Measurements from ENCODE around the gene AKR7A2.
A peak's percentile ranks its signal among the peaks of the same experiment; 100 is the strongest.
"Not testable (repeated sequence)": the region's sequence is repeated elsewhere in the genome, so short reads cannot be mapped to it uniquely, and the experiment has no call there.

Gene AKR7A2

GRCh38 chr1:19324665-19324990 lies 12.7 kb upstream of the AKR7A2 start:
- DNase-seq, result no peak

- no peak for DNase-seq
Observed at GRCh38 chr1:19323987-19324664, 12.2 kb upstream of the AKR7A2 start.

GRCh38 chr1:19322481-19322880 lies 10.5 kb upstream of the AKR7A2 start:
- DNase-seq, result no peak

DNA sequence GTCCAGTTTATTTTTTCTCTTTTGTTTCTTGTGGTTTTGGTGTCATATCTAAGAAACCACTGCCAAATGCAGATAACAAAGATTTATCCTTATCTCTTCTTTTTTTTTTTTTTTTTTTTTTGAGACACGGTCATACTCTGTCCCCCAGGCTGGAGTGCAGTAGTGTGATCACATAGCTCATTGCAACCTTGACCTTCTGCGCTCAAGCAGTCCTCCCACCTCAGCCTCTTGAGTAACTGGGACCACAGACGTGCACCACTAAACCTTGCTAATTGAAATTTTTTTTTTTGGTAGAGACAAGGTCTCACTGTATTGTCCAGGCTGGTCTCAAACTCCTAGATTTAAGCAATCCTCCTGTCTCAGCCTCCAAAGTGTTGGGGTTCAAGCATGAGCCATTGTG lies 9.1 kb upstream of the AKR7A2 start:
- no peak for DNase-seq

DNA sequence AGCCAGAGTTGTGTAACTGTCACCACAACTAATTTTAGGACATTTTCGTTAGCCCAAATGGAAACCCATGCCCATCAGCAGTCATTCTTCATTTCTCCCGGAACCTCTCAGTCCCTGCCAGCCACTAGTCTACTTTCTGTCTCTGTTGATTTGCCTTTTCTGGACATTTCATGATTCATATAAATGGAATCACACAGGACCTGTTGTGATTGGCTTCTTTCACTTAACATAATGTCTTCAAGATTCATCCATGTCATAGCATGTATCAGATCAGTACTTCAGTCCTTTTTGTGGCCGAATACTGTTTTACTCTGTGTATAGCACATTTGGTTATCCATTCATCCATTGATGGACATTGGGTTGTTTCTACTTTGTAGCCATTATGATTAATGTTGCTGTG lies 7.3 kb upstream of the AKR7A2 start:
- DNase-seq, result peak; percentile 24

DNA sequence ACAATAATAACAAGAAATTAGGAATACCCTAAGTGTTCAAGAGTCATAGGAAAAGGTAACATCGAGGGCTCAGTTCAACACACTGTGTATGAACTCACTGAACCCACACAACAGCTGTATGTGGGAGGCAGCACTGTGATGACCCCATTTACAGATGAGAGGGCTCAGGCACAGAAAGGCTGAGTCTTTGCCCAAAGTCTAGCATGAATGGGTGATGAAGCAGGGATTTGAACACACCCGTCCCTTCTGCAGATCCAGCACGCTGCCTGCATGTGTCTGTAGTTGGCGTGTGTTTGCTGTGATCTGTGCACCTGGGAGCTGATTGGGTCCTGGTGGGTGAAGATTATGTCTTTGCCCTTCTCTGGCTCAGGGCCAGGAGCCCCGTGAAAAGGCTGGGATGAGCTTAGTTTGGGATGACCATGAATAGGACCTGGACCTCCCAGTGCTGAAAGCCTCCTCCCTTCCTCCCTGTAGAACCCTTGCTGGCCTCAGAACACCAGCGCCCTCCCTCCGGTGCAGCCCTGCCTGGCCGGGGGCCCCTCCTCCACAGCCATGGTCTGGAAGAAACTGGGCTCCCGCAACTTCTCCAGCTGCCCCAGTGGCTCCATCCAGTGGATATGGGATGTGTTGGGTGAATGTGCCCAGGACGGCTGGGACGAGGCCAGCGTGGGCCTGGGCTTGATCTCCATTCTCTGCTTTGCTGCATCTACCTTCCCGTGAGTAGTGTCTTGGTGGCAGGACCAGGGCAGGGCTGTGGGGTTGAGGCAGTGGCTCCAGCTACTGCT lies 5.4 kb upstream of the AKR7A2 start:
- DNase-seq, result no peak

DNA sequence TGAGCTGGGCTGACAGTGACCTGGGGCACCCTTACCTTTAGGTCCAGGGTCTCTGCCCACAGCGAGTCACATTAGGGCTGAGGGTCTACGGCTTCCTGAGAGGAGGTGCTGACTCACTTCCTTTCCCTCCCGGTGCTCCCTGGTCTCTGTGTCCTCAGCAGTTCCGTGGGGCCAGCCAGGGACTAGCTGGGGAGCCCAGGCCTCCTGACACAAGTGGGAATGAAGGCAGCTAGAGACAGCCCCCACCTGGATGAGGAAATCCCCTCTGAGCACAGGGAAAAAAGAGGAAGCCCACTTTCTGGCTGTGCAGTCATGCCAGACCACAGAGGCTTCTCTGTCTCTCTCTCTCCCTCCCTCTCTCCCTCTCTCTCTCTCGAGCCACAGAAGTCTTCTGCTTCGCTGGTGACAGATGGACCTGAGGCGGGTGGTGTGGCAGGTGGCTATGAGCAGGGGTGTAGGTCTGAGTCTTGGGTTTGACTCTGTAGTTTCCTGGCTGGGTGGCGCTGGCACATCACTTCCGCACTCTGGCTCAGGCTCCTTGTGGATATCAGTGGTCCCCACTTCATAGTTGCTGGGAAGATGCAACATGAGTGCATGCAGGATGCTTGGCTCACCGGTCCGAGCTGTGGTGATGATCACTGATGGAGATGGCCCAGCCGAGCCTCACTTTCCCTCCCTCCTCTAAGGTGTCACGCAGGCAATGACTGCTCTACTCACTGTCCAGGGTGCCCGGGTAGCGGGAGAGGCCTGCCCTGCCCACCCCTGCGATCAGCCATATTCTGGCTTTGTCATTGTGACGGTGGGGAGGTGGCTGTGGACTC lies 3.6 kb upstream of the AKR7A2 start:
- peak; percentile 68 for DNase-seq

DNA sequence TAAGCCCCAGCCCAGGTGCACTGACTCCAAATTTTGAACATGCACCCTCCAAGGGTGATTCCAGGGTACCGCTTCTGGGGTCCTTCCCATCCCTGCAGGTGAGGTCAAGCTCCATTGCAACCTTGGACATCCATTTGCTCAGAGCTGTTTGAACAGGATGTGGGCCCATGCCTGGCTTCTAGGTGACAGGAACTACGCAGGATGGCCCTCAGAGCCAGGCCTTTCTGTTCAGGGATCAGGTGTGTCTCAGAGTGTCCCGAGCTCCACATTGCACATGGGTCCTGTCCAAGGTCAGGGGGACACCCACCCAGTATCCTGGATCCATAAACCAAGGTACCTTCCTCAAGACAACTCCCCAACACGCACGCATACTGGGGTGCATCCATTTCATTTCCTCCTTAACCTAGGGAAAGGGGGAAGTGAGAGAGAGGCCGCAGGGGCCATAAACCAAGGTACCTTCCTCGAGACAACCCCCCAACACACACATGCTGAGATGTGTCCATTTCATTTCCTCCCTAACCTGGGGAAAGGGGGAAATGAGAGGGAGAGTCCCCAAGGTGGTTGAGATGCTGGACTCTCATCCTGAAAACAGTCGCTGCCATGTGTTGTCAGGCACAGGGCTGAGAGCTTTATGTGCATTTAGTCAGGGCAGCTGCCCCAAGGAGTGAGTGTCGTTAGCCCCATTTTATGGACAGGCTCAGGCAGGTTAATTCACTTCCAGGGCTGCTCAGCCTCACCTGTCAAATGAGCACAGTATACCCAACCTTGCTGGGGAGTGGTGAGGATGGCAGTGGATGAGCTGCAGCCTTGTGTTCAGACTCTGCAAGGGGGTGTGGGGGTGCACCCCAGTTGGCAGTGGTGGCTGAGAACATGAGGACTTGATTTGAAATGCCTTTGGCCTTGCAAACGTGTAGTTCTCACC lies 2.3 kb upstream of the AKR7A2 start:
- DNase-seq, result no peak

- DNase-seq, result no peak
Observed at GRCh38 chr1:19313636-19313959, 1.7 kb upstream of the AKR7A2 start.

GRCh38 chr1:19312782-19313635 lies 1.1 kb upstream of the AKR7A2 start:
- no peak for DNase-seq

DNA sequence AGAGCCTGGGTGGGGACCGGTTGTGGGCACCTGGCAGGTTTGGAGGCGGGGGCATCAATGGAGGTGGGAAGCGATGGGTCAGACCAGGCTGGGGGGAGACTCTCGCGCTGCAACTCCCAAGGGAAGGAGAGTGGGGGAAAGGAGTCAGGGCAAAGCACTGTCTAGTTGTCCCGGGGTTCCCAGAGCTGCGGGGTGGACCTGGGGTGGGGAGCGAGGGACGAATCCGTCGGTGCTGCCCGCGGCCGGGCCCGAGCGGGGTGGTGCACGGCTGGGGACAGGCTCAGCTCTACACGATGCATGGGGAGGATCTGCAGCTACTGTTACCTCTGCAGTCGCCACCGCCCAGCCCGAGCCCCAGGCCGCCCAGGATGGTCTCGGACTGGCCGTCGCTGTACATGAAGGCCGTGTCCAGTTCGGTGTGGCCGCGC lies 427 bp downstream of the AKR7A2 start:
- DNase-seq, result no peak

DNA sequence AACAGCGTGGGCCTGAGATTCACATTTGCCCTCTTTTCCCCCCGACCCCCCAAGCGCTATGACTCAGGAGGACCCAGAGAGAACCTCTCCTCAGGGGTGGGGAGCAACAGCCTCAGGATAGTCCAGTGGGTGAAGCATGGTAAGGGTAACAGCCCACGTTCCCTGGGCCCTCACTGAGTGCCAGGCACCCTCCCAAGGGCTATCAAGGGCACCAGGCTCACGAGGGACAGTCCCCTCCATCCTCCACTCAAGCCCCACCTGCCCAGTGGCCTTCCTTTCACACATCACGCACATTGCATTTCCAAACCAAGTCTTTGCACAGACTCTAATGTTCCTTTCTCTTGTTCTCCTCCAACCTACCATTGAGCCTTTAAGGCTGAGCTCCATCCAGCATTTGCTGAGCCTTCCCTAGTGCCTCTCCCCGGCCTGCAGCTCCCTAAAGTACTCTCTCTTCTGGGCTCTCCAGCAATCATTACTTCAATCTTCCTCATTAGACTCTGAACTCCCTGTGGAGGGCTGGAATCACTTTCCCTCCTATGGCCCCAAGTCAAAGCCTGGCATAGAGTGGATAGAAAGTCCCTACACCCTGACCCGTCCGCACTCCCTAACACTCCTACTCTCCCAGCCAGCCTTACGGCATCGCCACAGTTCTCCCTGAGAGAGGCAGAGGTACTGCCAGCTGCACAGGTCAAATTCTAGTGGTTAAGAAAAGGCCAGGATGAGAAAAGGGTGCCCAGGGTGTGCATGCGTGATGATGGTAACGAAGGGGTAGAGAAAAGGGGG lies 1.0 kb downstream of the AKR7A2 start:
- DNase-seq, result no peak

DNA sequence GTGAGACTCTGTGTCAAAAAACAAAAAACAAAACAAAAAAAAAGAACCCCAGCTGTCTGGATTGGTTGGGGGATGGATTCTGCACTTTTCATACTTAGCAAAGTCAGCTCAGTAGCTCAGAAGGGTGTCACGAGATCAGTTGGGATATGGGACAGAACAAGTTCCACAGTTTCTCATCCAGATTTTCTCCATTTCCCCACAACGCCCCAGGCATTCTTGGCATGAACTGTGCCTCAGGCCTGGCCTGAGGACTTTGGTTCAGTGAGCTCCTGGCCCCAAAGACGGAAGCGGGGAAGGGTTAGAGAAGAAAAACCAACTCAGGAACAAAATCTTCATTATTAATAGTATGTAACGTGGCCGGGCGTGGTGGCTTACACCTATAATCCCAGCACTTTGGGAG lies 1.9 kb downstream of the AKR7A2 start:
- DNase-seq, result no peak

- DNase-seq, result peak; percentile 74
Observed at GRCh38 chr1:19309123-19309813, 2.7 kb downstream of the AKR7A2 start.

DNA sequence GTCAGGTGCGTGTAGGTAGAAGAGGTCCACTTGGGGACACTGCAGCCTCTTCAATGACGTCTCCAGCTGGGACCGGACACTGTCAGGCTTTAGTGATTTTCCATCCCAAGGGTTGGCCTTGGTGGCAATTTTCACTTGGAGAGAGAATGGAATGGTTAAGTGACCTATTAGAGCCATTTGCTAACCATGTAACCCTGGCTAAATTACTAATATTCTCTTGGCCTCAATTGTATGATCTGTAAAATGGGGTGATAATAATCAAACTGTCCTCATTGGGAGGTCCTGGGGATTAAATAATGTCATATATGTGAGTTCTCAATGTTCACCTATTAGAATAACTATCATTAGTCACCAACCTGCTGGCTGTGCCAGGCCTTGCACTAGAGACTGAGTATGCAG lies 3.4 kb downstream of the AKR7A2 start:
- DNase-seq, result no peak

- no peak for DNase-seq
Observed at GRCh38 chr1:19307794-19308508, 4.0 kb downstream of the AKR7A2 start.

DNA sequence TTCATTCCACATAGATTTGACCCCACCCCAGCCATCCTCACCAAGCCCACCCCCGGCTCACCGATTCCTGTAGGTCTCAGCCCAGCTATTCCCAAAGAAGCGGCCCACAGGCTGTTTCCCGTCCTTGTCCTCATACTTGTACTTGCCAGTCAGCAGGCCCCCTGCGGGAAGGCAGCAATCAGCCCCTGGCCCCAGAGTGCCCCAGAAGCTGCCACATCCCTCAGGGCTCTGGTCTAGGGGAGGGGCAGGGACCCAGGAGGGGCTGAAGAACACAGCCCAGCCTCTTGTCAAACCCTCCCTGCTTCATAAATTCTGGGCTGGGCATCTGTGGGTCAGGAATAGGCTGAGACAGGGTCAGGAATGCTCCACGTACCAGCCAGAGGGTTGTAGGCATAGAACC lies 5.0 kb downstream of the AKR7A2 start:
- no peak for DNase-seq

DNA sequence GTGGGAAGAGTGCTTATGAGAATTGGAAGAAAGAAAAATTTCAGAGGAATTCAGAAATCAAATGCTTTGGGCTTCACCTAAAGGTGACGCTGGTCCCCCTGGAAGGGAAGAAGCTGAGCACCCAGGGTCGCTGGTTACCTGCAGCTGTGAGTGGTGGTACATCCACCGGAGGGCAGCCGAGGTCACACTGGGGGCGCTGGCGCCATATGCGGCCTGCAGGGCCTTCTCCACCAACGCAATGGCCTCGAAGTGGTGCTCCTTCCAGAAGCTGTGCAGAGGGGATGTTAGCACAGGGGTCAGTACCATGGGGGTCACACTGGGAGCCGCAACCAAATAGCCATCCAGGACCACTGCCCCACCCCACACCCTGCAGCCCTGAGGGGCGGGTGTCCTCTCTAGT lies 6.1 kb downstream of the AKR7A2 start:
- no peak for DNase-seq

- not testable (repeated sequence) for DNase-seq
Observed at GRCh38 chr1:19304081-19304480, 7.9 kb downstream of the AKR7A2 start.

DNA sequence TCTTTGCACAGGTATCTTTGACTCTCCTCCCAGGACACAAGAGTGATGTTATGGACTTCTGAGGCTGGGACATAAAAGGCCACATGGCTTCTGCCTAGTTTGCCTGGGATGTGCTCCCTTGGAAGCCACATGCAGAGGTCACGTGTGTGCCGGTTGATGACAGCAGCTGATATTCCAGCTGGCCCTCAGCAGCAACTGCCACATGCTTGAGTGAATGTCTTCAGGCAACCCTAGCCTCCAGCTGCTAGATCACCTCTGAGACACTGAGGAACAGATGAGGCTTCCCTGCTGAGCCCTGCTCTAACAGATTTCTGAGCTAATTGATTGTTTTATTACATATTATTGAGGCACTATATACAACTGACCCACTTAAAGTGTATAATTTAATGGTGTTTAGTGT lies 11.7 kb downstream of the AKR7A2 start:
- DNase-seq, result no peak

Measured in fibroblast of skin of right biceps (primary cell).